Superior temporal gyrus (tissue), 1 donor: Measurements from ENCODE around the gene TNIK.
"Not testable (repeated sequence)": the region's sequence is repeated elsewhere in the genome, so short reads cannot be mapped to it uniquely, and the experiment has no call there.

Experiments used
- DNase-seq: peaks from one replicate; pipeline ENCODE4 v3.0.0-alpha.2; 2016; ENCODE audit errors: extremely low spot score

The TNIK gene

GRCh38 chr3:171446301-171446700, 13.9 kb downstream of the TNIK start:
- no peak for DNase-seq

- no peak for DNase-seq
Measured at GRCh38 chr3:171445620-171446204, 14.5 kb downstream of the TNIK start.

- no peak for DNase-seq
Measured at GRCh38 chr3:171444001-171444690, 16.1 kb downstream of the TNIK start.

- DNase-seq: no peak
Measured at GRCh38 chr3:171443211-171443957, 16.8 kb downstream of the TNIK start.

GRCh38 chr3:171442184-171442583, 18.0 kb downstream of the TNIK start:
- no peak for DNase-seq

GRCh38 chr3:171441381-171441780, 18.8 kb downstream of the TNIK start:
- no peak for DNase-seq

GRCh38 chr3:171439996-171440395, 20.2 kb downstream of the TNIK start:
- DNase-seq: no peak

- DNase-seq: no peak
Measured at GRCh38 chr3:171437115-171437756, 23.0 kb downstream of the TNIK start.

GRCh38 chr3:171436380-171436779, 23.8 kb downstream of the TNIK start:
- no peak for DNase-seq

GRCh38 chr3:171435757-171436156, 24.4 kb downstream of the TNIK start:
- DNase-seq: no peak

GRCh38 chr3:171435143-171435542, 25.1 kb downstream of the TNIK start:
- no peak for DNase-seq

GRCh38 chr3:171432548-171432947, 27.7 kb downstream of the TNIK start:
- no peak for DNase-seq

- no peak for DNase-seq
Measured at GRCh38 chr3:171431550-171431949, 28.7 kb downstream of the TNIK start.

- DNase-seq: no peak
Measured at GRCh38 chr3:171430530-171430929, 29.7 kb downstream of the TNIK start.

GRCh38 chr3:171429635-171430034, 30.6 kb downstream of the TNIK start:
- DNase-seq: no peak

GRCh38 chr3:171428892-171429291, 31.3 kb downstream of the TNIK start:
- DNase-seq: no peak

GRCh38 chr3:171428321-171428787, 31.9 kb downstream of the TNIK start:
- no peak for DNase-seq

- DNase-seq: no peak
Measured at GRCh38 chr3:171427771-171428320, 32.4 kb downstream of the TNIK start.

GRCh38 chr3:171424063-171424462, 36.1 kb downstream of the TNIK start:
- DNase-seq: not testable (repeated sequence)

- DNase-seq: not testable (repeated sequence)
Measured at GRCh38 chr3:171422855-171423254, 37.4 kb downstream of the TNIK start.

GRCh38 chr3:171420667-171421066, 39.5 kb downstream of the TNIK start:
- DNase-seq: no peak

GRCh38 chr3:171419457-171419856, 40.7 kb downstream of the TNIK start:
- no peak for DNase-seq
